ENCODE measurements around the gene TMEM51.

The TMEM51 gene

GRCh38 chr1:15195420-15196052 lies 42.0 kb downstream of the TMEM51 start:
- H3K27me3 ChIP-seq (ENCODE audit: low read length) = no peaks in the 10 kb centered on the region
- no peak overlapping the region for H3K4me3 ChIP-seq (ENCODE audit: insufficient read depth, low read length, poor library complexity, severe bottlenecking)
- no peaks in the 10 kb centered on the region for H4K20me1 ChIP-seq (ENCODE audit: low read depth, low read length)
- no peak overlapping the region for H3K9ac ChIP-seq (ENCODE audit: low read length)
- no peaks in the 10 kb centered on the region for H3K9me2 ChIP-seq (replicated peaks; ENCODE audit: insufficient read depth, low read length)
- TF ChIP-seq EZH2phosphoT487 (conservative IDR thresholded peaks at IDR 0.05; ENCODE audit: low read length) (no peak), CTCF (IDR thresholded peaks at IDR 0.05; ENCODE audit: insufficient read depth, low read length, poor library complexity, severe bottlenecking) (no peak)
- H3K27ac ChIP-seq (ENCODE audit: low read depth, low read length) = no peak overlapping the region
- no peaks in the 10 kb centered on the region for H3K36me3 ChIP-seq (ENCODE audit: low read length)
- H3K9me3 ChIP-seq (ENCODE audit: insufficient read depth, low read length) = no peaks in the 10 kb centered on the region
- H3K4me2 ChIP-seq (ENCODE audit: low read depth, low read length, poor library complexity, severe bottlenecking) = no peak overlapping the region
- H3K79me2 ChIP-seq (ENCODE audit: insufficient read depth, low read length) = no peaks in the 10 kb centered on the region
- no peak overlapping the region for H2AFZ ChIP-seq (ENCODE audit: low read depth, low read length, severe bottlenecking)
- H3F3A ChIP-seq (ENCODE audit: insufficient read depth) = no peaks in the 10 kb centered on the region

DNA sequence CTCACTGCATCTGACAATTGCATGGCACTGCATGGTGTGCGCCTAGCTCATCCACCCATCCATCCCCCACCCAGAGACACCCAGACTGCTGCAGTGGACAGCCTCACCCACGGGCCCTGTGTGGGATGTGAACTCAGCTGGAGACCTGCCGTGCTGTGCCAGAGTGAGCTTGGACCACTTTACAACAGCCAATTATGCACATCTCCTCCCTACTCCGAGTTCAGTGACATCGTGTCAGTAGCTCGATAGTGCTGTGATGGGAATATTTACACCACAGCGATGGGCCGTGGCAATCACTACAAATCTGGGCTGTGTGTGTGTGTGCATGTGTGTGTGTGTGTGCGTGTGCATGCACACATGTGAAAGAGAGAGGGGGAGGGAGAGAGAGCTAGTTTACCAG lies 42.5 kb downstream of the TMEM51 start:
- Histone ChIP-seq H3K79me2 (ENCODE audit: insufficient read depth, low read length) (no peaks in the 10 kb centered on the region), H3K9me3 (ENCODE audit: insufficient read depth, low read length) (no peaks in the 10 kb centered on the region), H3F3A (ENCODE audit: insufficient read depth) (no peaks in the 10 kb centered on the region), H3K27me3 (ENCODE audit: low read length) (no peaks in the 10 kb centered on the region), H3K4me3 (ENCODE audit: insufficient read depth, low read length, poor library complexity, severe bottlenecking) (no peak overlapping the region), H3K4me2 (ENCODE audit: low read depth, low read length, poor library complexity, severe bottlenecking) (no peak overlapping the region), H3K27ac (ENCODE audit: low read depth, low read length) (no peak overlapping the region), H3K9me2 (replicated peaks; ENCODE audit: insufficient read depth, low read length) (no peaks in the 10 kb centered on the region), H4K20me1 (ENCODE audit: low read depth, low read length) (no peaks in the 10 kb centered on the region), H2AFZ (ENCODE audit: low read depth, low read length, severe bottlenecking) (no peak overlapping the region), H3K9ac (ENCODE audit: low read length) (no peak overlapping the region), H3K36me3 (ENCODE audit: low read length) (no peaks in the 10 kb centered on the region)
- TF ChIP-seq CTCF (IDR thresholded peaks at IDR 0.05; ENCODE audit: insufficient read depth, low read length, poor library complexity, severe bottlenecking) (no peak), EZH2phosphoT487 (conservative IDR thresholded peaks at IDR 0.05; ENCODE audit: low read length) (no peak)

- H3K9ac ChIP-seq (ENCODE audit: low read length) = no peak overlapping the region
- no peak for TF ChIP-seq EZH2phosphoT487 (conservative IDR thresholded peaks at IDR 0.05; ENCODE audit: low read length)
- no peak for TF ChIP-seq CTCF (IDR thresholded peaks at IDR 0.05; ENCODE audit: insufficient read depth, low read length, poor library complexity, severe bottlenecking)
- H3K79me2 ChIP-seq (ENCODE audit: insufficient read depth, low read length) = no peaks in the 10 kb centered on the region
- H3K4me3 ChIP-seq (ENCODE audit: insufficient read depth, low read length, poor library complexity, severe bottlenecking) = no peak overlapping the region
- no peak overlapping the region for H3K4me2 ChIP-seq (ENCODE audit: low read depth, low read length, poor library complexity, severe bottlenecking)
- H2AFZ ChIP-seq (ENCODE audit: low read depth, low read length, severe bottlenecking) = no peak overlapping the region
- no peaks in the 10 kb centered on the region for H4K20me1 ChIP-seq (ENCODE audit: low read depth, low read length)
- no peaks in the 10 kb centered on the region for H3F3A ChIP-seq (ENCODE audit: insufficient read depth)
- no peaks in the 10 kb centered on the region for H3K36me3 ChIP-seq (ENCODE audit: low read length)
- H3K27me3 ChIP-seq (ENCODE audit: low read length) = no peaks in the 10 kb centered on the region
- no peaks in the 10 kb centered on the region for H3K9me2 ChIP-seq (replicated peaks; ENCODE audit: insufficient read depth, low read length)
- H3K9me3 ChIP-seq (ENCODE audit: insufficient read depth, low read length) = no peaks in the 10 kb centered on the region
- no peak overlapping the region for H3K27ac ChIP-seq (ENCODE audit: low read depth, low read length)
Measured at GRCh38 chr1:15196807-15197530, 43.4 kb downstream of the TMEM51 start.
